ENCODE measurements around the gene AP3S1. TPM values are rescaled to one million over a fixed set of nuclear protein-coding genes. Genes with fewer than 3 reads are reported as not detected.

Gene AP3S1
- total RNA-seq, 2 donors from 2014 or later = 54.7 to 83.7 TPM

GRCh38 chr5:115941051-115941675, 99.4 kb downstream of the AP3S1 start:
- H3K27ac ChIP-seq = no peak overlapping the region
- DNase-seq (ENCODE audit: low spot score) = no peak
- TF ChIP-seq, protein P1, sequence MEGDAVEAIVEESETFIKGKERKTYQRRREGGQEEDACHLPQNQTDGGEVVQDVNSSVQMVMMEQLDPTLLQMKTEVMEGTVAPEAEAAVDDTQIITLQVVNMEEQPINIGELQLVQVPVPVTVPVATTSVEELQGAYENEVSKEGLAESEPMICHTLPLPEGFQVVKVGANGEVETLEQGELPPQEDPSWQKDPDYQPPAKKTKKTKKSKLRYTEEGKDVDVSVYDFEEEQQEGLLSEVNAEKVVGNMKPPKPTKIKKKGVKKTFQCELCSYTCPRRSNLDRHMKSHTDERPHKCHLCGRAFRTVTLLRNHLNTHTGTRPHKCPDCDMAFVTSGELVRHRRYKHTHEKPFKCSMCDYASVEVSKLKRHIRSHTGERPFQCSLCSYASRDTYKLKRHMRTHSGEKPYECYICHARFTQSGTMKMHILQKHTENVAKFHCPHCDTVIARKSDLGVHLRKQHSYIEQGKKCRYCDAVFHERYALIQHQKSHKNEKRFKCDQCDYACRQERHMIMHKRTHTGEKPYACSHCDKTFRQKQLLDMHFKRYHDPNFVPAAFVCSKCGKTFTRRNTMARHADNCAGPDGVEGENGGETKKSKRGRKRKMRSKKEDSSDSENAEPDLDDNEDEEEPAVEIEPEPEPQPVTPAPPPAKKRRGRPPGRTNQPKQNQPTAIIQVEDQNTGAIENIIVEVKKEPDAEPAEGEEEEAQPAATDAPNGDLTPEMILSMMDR (IDR thresholded peaks at IDR 0.05) = no peak
- no peaks in the 10 kb centered on the region for H3K36me3 ChIP-seq
- no peak overlapping the region for H3K4me3 ChIP-seq
- H3K4me1 ChIP-seq (ENCODE audit: control insufficient read depth in 1 of 2, low read depth in 2 of 2) = no peaks in the 10 kb centered on the region
- H3K27me3 ChIP-seq (replicated peaks; ENCODE audit: insufficient read depth) = no peaks in the 10 kb centered on the region
- no peaks in the 10 kb centered on the region for H3K9me3 ChIP-seq
- ATAC-seq (ENCODE audit: insufficient number of reproducible peaks, low FRiP score, low read depth) = no peak

DNA sequence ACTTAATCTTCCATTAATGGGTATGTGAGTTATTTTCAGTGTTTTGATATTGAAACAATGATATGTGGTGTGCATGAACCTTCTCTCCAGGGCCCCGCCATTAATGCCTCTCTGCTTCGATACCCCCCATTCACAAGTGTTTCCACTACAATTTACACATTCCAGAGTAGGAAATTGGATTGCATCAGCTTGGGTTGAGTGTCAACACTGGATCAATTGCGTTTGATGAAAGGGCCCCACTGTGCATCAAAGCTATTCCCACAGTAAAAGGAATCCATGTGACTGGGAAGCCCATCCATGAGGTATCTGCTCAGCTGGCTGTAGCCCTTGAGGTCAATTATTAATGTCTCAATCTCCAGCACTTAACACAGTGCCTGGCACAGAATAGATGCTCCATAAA, 102.8 kb downstream of the AP3S1 start:
- TF ChIP-seq, protein P1 (IDR thresholded peaks at IDR 0.05) = no peak
- DNase-seq (ENCODE audit: low spot score) (no peak), ATAC-seq (ENCODE audit: insufficient number of reproducible peaks, low FRiP score, low read depth) (no peak)

DNA sequence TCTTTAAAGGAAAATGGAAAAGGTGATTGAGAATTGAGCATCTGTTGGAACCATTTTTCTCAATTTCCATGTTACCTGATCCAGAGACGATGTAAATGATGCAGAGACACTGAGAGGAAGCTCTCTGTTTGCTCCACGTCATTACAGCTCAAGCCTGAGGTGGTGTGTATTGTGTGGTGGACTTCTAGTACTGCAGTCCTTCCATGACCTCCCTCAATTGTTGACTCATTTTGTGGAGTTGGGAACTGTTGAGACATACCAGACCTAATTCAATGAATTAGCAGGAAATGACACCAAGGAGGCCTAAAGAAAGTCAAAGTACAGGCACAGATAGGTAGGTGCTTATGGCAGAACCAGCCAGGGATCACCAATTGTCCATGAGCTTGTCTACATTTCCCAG, 104.9 kb downstream of the AP3S1 start:
- H3K4me3 ChIP-seq = no peak overlapping the region
- no peaks in the 10 kb centered on the region for H3K4me1 ChIP-seq (ENCODE audit: control insufficient read depth in 1 of 2, low read depth in 2 of 2)
- TF ChIP-seq, protein P1 (IDR thresholded peaks at IDR 0.05) = no peak
- no peaks in the 10 kb centered on the region for H3K36me3 ChIP-seq
- H3K9me3 ChIP-seq = no peaks in the 10 kb centered on the region
- no peak for ATAC-seq (ENCODE audit: insufficient number of reproducible peaks, low FRiP score, low read depth)
- H3K27me3 ChIP-seq (replicated peaks; ENCODE audit: insufficient read depth) = no peaks in the 10 kb centered on the region
- H3K27ac ChIP-seq = no peak overlapping the region
- DNase-seq (ENCODE audit: low spot score) = no peak

More for the DNA sequence above, 102.8 kb downstream of the AP3S1 start:
- Histone ChIP-seq H3K4me3 (no peak overlapping the region), H3K27me3 (replicated peaks; ENCODE audit: insufficient read depth) (no peaks in the 10 kb centered on the region), H3K27ac (no peak overlapping the region), H3K36me3 (no peaks in the 10 kb centered on the region), H3K4me1 (ENCODE audit: control insufficient read depth in 1 of 2, low read depth in 2 of 2) (no peaks in the 10 kb centered on the region), H3K9me3 (no peaks in the 10 kb centered on the region)

GRCh38 chr5:115947260-115947659, 105.5 kb downstream of the AP3S1 start:
- H3K9me3 ChIP-seq = no peaks in the 10 kb centered on the region
- no peaks in the 10 kb centered on the region for H3K27me3 ChIP-seq (replicated peaks; ENCODE audit: insufficient read depth)
- H3K4me3 ChIP-seq = no peak overlapping the region
- no peaks in the 10 kb centered on the region for H3K4me1 ChIP-seq (ENCODE audit: control insufficient read depth in 1 of 2, low read depth in 2 of 2)
- ATAC-seq (ENCODE audit: insufficient number of reproducible peaks, low FRiP score, low read depth) (no peak), DNase-seq (ENCODE audit: low spot score) (no peak)
- no peak overlapping the region for H3K27ac ChIP-seq
- TF ChIP-seq, protein P1 (IDR thresholded peaks at IDR 0.05) = no peak
- no peaks in the 10 kb centered on the region for H3K36me3 ChIP-seq

- Histone ChIP-seq H3K4me3 (no peak overlapping the region), H3K4me1 (ENCODE audit: control insufficient read depth in 1 of 2, low read depth in 2 of 2) (no peaks in the 10 kb centered on the region), H3K36me3 (no peaks in the 10 kb centered on the region), H3K27ac (no peak overlapping the region), H3K9me3 (no peaks in the 10 kb centered on the region), H3K27me3 (replicated peaks; ENCODE audit: insufficient read depth) (no peaks in the 10 kb centered on the region)
- DNase-seq (ENCODE audit: low spot score) = no peak
- no peak for ATAC-seq (ENCODE audit: insufficient number of reproducible peaks, low FRiP score, low read depth)
- TF ChIP-seq, protein P1 (IDR thresholded peaks at IDR 0.05) = no peak
Observed at GRCh38 chr5:115948091-115948534, 106.4 kb downstream of the AP3S1 start.

Measured in thoracic aorta (tissue), 2 donors.